ENCODE measurements around the gene DGKG.

The DGKG gene

DNA sequence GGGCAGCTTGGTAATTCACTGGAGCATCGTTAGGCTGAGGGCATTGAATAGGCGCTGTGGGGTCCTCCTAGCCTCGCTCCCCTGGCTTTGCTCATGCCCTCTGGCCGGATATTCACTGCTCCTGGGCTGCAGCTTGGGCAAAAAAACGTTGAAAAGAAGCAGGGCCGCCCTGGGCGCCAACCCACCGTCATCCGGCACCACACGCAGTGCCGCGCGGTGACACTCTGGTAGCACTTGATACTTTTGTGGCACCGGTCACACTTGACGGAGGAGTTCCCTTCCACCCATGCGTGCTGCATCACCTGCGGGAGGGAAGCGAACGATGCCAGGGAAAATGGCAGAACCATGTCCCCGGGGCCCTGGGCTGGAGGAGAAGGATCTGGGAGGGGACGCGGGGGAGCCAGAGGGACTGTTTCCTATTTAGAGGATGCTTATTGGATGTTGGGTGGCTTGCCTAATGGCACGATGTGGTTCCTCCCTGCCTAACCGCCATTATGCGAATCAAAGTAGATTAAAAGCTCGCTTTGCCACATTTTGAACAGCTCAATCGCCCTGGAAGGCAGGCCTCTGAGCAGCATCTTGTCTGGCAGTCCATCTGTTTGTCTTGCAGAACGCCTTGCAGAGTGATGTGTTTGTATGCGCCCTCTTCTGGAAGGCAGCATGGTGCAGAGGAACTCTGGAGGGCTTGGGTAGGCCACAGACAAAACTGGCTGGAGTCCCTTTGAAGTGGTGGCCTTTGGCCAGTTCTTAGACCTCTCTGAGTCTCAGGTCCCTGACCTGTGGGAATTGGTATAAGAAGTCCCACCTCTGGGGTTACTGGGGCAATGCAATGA lies 93.2 kb downstream of the DGKG start:
- no peak for FAIRE-seq

GRCh38 chr3:186267758-186268157 lies 94.3 kb downstream of the DGKG start:
- no peak for FAIRE-seq

DNA sequence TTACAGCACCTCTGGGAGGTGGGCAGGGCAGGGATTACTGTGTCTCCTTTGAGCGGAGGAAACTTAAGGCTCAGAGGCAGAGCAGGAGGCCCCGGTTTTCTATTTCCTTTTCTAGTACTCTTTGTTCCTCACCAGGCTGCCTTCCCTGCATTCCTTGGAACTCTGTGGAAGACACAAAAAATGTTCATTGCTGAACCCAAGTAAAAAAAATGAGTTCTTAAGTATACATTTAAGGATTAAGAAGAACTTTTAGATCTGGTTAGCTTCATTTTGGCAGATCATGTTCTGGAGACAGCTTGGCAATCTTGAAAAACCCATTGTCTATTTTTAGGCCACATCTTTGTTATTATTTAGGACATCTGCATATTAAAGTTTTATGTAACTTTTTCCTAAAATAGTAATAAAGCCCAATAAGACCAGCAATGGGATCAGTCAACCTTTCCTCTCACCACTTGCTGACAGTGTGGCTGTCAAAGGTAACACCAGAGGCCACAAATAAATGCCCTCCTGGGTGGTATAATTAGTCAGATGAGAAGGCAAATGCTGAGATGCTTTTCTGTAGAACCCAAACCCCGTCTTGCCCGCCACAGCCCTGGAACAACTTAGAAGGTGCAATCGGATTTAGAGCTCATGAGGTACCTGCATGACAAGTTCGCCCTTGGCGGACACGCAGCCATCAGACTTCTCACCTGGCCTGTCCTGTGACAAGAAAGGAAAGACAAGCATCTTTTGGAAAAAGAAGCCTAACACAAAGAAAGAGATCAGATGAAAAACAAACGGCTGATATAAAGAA lies 97.2 kb downstream of the DGKG start:
- no peak for FAIRE-seq

- FAIRE-seq: no peak
These were observed 100.4 kb downstream of the DGKG start for GRCh38 chr3:186261638-186262037.

GRCh38 chr3:186260726-186261125 lies 101.3 kb downstream of the DGKG start:
- FAIRE-seq: no peak

DNA sequence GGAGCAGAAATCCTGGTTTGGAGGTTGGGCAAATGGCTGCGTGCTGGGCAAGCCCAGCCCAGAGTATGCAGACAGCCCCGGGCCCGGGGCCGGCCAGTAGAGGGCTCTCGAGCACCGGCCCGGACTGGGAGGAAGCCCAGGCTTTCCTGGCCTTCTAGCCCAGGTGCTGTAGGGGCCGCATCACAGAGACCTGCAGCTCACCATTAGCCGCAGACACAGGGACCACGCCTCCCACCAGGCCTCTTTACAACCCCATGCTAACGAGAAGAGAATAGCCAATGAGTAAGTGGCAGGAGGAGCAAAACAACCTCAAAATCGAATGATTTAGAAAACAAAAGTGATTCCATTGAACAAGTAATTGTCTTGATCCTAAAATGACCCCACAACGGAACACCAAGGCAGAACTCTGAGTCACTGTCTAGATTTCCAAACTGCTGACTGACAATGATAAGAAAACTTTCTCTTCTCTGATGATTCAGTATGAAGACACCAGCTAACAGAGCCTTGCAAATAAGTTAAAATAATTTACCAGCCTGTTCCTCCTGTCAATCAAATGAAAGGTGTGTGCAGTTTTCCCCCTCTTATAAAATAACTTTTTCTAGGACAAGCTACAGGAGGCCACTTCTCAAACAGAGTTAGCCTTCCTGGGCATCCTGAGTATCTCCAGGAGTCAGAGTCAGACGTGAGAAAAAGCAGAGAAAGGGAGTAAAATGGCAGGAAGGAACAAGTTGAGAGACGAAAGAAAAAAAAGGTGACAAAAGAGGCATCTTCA lies 102.2 kb downstream of the DGKG start:
- FAIRE-seq: no peak

DNA sequence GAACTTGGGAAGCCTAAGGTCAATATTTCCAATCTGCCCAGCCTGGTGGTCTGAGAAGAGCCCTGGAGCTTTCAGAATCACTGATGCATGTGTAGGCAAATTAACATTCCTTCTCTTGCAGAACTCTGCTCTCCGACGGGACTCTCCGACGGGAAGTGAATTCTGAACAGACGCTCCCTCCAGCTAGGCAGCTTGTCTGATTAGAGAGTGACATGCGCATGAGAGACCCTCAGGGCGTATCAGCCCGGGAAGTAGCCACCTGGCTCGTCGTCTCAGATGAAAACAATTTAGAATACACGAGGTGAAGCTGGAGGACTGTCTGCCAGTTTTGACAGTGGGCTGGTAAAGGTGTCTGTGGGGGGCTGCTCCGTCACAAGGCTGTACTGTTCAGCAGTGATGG lies 103.1 kb downstream of the DGKG start:
- FAIRE-seq: no peak

DNA sequence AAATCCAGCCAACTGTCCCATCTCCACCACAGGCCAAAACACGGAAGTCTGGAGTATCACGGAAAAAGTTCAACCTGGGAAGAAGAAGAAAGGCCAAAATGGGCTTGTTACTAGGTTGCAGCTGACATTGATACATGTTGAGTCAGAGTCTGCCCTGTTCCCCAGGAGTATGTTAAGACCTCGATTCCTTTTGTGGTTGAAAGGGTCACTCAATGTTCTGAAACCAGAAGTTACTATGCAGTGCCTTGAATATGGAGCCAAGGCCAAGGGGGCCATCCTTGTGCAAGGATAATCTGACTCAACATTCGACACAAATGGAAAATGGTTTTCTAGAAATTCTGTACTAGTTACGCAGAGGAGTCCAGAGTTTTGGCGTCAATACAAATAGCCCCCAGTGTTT lies 104.2 kb downstream of the DGKG start:
- no peak for FAIRE-seq

GRCh38 chr3:186255703-186256331 lies 106.2 kb downstream of the DGKG start:
- no peak for FAIRE-seq

- no peak for FAIRE-seq
These were observed 107.1 kb downstream of the DGKG start for GRCh38 chr3:186254676-186255650.

DNA sequence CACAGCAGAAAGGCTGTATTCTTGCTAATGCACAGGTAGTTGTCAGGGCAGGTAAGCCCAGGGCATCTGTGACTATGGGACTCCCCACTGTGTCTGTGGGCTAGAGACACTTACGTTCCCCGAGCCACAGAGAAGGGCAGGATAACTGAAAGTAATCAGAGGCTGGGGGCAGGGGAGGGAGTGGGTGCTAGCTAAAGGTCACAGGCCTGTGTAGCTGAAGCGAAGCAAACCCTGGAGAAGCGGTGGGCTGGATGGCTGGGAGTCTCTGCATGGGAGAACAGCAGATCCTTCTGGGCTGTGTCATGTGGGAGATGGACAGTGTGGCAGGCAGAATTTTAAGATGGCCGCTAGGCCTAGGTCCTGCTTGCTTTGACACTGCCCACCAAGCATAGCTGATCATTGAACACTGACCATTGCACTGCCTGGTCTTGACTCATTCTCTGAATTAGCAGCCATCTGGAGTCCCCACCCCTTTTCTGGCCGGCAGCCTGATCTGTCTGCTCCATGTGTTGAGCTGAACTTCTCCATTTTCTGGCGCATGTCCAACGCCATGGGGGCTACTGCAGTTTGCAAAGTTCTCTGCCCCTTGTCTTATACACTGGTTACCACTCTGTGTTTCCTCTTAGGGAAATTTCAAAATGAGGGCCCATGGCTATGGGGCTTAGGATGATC lies 110.0 kb downstream of the DGKG start:
- FAIRE-seq: no peak

DNA sequence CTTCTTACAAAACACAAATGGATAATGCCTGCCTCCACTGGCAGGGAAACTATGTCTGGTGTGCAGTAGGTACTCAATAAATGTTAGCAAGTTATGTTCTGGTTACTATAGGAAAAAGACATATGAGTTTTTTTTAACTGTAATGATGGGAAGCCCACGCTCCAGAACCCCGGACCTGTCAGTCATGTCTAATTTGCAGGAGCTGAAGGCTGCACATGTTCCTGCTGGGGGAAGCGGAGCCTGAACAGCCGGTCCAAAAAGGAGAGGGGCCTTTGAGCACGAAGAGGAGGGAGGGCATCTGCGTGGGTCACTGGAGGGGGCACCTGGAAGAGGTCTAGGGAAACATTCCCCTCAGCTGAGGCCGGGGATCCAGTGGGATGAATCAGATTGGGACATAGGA lies 113.2 kb downstream of the DGKG start:
- no peak for FAIRE-seq

DNA sequence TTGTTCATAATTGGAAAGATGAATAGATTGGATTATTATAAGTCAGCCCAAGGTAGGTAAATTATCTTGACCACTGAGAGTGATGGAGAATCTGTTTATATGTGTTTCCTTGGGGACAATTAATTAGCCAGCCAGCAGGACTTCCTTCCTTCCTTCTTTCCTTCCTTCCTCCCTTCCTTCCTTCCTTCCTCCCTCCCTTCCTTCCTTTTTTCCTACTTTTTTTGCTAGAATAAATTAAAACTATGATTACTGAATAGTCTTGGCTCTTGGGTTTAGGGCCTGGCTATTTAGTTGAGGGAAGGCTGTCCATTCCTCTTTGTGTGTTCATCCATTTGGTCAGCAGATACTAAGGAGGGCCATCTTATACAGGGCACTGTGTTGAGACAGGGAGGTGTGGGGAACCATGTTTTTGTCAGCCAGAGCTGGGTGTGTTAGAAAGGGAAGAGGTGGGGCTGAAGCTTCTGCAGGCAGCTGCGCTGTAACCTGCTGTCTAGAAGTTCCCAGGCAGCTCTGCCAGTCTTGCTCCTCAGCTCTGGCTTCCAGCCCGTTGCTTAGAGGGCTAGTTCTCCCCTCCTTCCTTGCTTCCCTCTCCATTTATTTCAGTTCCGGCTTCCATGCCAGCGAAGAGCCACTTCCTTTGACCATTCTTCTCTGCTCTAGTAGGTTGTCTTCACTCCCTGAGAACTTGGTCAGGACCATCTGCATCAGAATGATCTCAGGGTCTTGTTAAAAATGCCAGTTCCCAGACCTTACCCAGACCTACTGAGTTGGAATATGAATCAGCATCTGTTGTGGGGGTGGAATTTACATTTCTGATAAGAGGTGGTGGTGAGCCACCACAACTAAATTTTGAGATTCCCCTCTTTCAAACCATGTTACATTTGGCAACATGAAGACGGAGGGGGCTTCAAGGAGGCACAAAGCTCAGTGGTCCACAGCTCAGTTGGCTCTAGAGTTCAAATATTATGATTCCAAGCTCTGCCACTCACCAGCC lies 113.9 kb downstream of the DGKG start:
- FAIRE-seq: no peak

DNA sequence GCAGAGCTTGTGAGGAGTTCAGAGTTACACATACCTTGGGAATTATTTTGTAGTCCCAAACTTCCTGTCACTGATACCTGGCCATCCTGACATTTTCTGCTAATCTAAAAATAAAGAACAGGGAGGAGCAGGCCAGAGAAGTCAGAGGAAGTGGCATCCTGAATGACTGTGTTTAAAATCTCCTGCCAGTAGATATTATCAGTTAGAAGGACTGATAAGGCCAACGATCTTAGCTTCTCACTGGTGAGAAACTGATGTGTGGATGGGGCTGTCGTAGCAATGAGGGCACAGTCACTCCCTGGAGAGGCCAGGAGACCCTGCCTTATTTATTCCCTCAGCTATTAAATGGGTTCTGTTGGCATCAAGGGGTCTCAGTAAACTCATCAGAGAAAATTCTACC lies 115.1 kb downstream of the DGKG start:
- FAIRE-seq: no peak

DNA sequence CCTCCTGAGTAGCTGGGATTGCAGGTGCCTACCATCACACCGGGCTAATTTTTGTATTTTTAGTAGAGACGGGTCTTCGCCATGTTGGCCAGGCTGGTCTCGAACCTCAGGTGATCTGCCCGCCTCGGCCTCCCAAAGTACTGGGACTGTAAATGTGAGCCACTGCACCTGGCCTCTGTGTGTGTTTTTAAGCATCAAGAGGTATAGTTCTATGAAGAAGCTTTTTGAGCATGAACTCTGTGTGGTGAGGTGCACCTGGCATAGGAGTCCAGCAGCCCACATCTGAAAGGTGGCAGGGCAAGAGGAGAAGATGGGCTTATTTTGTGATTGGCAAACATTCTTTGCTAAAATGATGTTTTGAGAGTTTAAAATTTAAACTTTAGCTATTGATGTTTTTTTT lies 118.0 kb downstream of the DGKG start:
- no peak for FAIRE-seq

GRCh38 chr3:186241910-186242821 lies 119.9 kb downstream of the DGKG start:
- no peak for FAIRE-seq

- FAIRE-seq: no peak
These were observed 122.7 kb downstream of the DGKG start for GRCh38 chr3:186239321-186239720.

DNA sequence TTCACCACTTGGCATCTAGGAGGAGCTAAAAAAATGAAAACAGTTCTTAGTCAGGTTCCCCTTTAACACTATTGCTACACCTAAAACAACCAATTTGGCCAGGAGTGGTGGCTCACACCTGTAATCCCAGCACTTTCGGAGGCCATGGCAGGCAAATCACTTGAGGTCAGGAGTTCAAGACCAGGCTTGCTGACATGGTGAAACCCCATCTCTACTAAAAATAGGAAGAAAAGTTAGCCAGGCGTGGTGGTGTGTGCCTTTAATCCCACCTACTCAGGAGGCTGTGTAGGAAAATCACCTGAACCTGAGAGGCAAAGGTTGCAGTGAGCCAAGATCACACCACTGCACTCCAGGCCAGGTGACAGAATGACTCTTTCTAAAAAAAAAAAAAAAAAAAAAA lies 124.1 kb downstream of the DGKG start:
- no peak for FAIRE-seq

Data from islet of Langerhans (tissue), 1 donor.